BJ (cell line): Measurements from ENCODE around the gene OR51B5. TPM values are rescaled to one million over a fixed set of nuclear protein-coding genes. Genes with fewer than 3 reads are reported as not detected.

Experiments
- CTCF ChIA-PET: fragments of 350-600 bp; formaldehyde crosslinking; extraction: SDS; loops from one replicate; lab custom pipeline; 2021; ENCODE audit warnings: antibody characterized with exemption, inconsistent platforms; lab: Yijun Ruan, JAX
- POLR2A ChIA-PET: fragments of 300-600 bp; sonication (Branson Sonifier 250); formaldehyde crosslinking; extraction: SDS; loops from one replicate; lab custom pipeline; 2021; ENCODE audit warnings: antibody characterized with exemption; lab: Charles Lee
- DNase-seq: peaks from one replicate; pipeline ENCODE4 v3.0.0-alpha.2; 2011; ENCODE audit warnings: low read depth
- H3K27me3 ChIP-seq: 2 replicates; pipeline ENCODE4 v1.6.0; 2011; ENCODE audit warnings: low read length; ENCODE audit not compliant: control insufficient read depth, insufficient read depth
- H3K36me3 ChIP-seq: 2 replicates; pipeline ENCODE4 v1.5.1; 2011; ENCODE audit warnings: low read length; ENCODE audit not compliant: control insufficient read depth, insufficient read depth
- H3K4me3 ChIP-seq: 2 replicates; pipeline ENCODE4 v1.5.1; 2011; ENCODE audit warnings: low read depth, mild to moderate bottlenecking, control low read depth, low read length
- CTCF ChIP-seq: IDR thresholded peaks from 2 replicates; pipeline ENCODE4 v1.5.1; 2011; ENCODE audit warnings: low read depth, mild to moderate bottlenecking, control low read depth, inconsistent platforms, low read length, moderate library complexity; ENCODE audit not compliant: insufficient read depth
- polyA plus RNA-seq: library from polyadenylated mRNA; depleted of rRNA; stranded (reverse); fragments of >200 nt; gene quantifications from 2 replicates; pipeline ENCODE4 v1.2.3, GENCODE V29; 2011

OR51B5 gene
- polyA plus RNA-seq, 1 experiment: not detected

- Histone ChIP-seq H3K36me3 (no peaks in the 10 kb centered on the region), H3K27me3 (no peaks in the 10 kb centered on the region), H3K4me3 (no peak overlapping the region)
- no peak for TF ChIP-seq CTCF
- ChIA-PET CTCF (no interaction called here), POLR2A (no interaction called here)
- no peak for DNase-seq
Measured at GRCh38 chr11:5310423-5310822, 32.9 kb downstream of the OR51B5 start.

- no peak for DNase-seq
- no peaks in the 10 kb centered on the region for H3K36me3 ChIP-seq
- no peak for TF ChIP-seq CTCF
- ChIA-PET POLR2A (interaction anchor here (0.5 kb wide), 1 partner anchor 56 kb away, joined by 3 read pairs; no protein-coding TSS in a partner anchor), CTCF (no interaction called here)
- H3K27me3 ChIP-seq: no peaks in the 10 kb centered on the region
- H3K4me3 ChIP-seq: no peak overlapping the region
Measured at GRCh38 chr11:5307256-5308019, 35.9 kb downstream of the OR51B5 start.

- POLR2A ChIA-PET: no interaction called here
- CTCF ChIA-PET: interaction anchor here (1.0 to 2.2 kb wide), 4 partner anchors 13 to 62 kb away, joined by 3 to 5 read pairs (median 3); no protein-coding TSS in a partner anchor
- no peak for DNase-seq
- Histone ChIP-seq H3K4me3 (no peak overlapping the region), H3K36me3 (no peaks in the 10 kb centered on the region), H3K27me3 (no peaks in the 10 kb centered on the region)
- TF ChIP-seq CTCF: no peak
Measured at GRCh38 chr11:5304046-5304445, 39.3 kb downstream of the OR51B5 start.

- DNase-seq: no peak
- no peak overlapping the region for H3K4me3 ChIP-seq
- H3K36me3 ChIP-seq: no peaks in the 10 kb centered on the region
- TF ChIP-seq CTCF: no peak
- ChIA-PET POLR2A (no interaction called here), CTCF (interaction anchor here (1.0 to 2.2 kb wide), 4 partner anchors 13 to 62 kb away, joined by 3 to 5 read pairs (median 3); no protein-coding TSS in a partner anchor)
- no peaks in the 10 kb centered on the region for H3K27me3 ChIP-seq
Measured at GRCh38 chr11:5303626-5304025, 39.7 kb downstream of the OR51B5 start.

- no peak for TF ChIP-seq CTCF
- CTCF ChIA-PET: interaction anchor here (0.6 kb wide), 1 partner anchor 786 kb away, joined by 3 read pairs; no protein-coding TSS in a partner anchor
Measured at GRCh38 chr11:5301846-5302245, 41.5 kb downstream of the OR51B5 start, which contains the start of gene OR51B4. Gene OR51B4, minus strand, starts transcription at chr11:5301946. Its CDS starts 0 bp downstream, at chr11:5301946.

More at GRCh38 chr11:5301846-5302245, 41.5 kb downstream of the OR51B5 start, which contains the start of gene OR51B4:
- POLR2A ChIA-PET: no interaction called here
- no peak for DNase-seq
- no peak within 1 kb of the TSS for H3K4me3 ChIP-seq
- H3K27me3 ChIP-seq: no peaks in the 10 kb centered on the region
- no peaks in the 10 kb centered on the region for H3K36me3 ChIP-seq
